ENCODE measurements around the gene PUS1. TPM values are rescaled to one million over a fixed set of nuclear protein-coding genes. Genes with fewer than 3 reads are reported as not detected.

PUS1 gene
- total RNA-seq, 4 donors from 2014 or later = 11.2 to 62.2 (median 17.0) TPM

- no peak for TF ChIP-seq CTCF (IDR thresholded peaks at IDR 0.05)
- no peak for DNase-seq (ENCODE audit: low spot score)
- no peak for ATAC-seq (ENCODE audit: low FRiP score)
Observed at GRCh38 chr12:131994589-131994988, 65.5 kb downstream of the PUS1 start.

Small RNAs within 50 kb of the gene (small RNA-seq; reads per million reads assigned to genes)
- not detected for gene AC131009.3

Other genes with a start within 250 kb of the PUS1 start
- 10 to 100 TPM; 29.9 to 64.7 (median 45.3) TPM for gene SFSWAP, start 218.2 kb upstream of the PUS1 start, total RNA-seq
- 10 to 100 TPM in 1 of 4 donors, 1 to 10 TPM in 3; 2.3 to 10.9 (median 3.0) TPM for gene MMP17, start 100.9 kb upstream of the PUS1 start, total RNA-seq
- gene ULK1, start 34.7 kb upstream of the PUS1 start, total RNA-seq = 10 to 100 TPM in 2 of 4 donors, 1 to 10 TPM in 2; 7.7 to 24.4 (median 9.4) TPM
- 10 to 100 TPM; 16.1 to 34.2 (median 24.7) TPM for gene EP400, start 20.7 kb downstream of the PUS1 start, total RNA-seq
- 10 to 100 TPM in 2 of 4 donors, 1 to 10 TPM in 2; 6.5 to 32.2 (median 10.4) TPM for gene DDX51, start 215.0 kb downstream of the PUS1 start, total RNA-seq
- 10 to 100 TPM in 1 of 4 donors, 1 to 10 TPM in 3; 6.4 to 16.1 (median 9.3) TPM for gene NOC4L, start 215.2 kb downstream of the PUS1 start, total RNA-seq

Measured in omental fat pad (tissue), 4 donors.